Esophagus (tissue), 2 donors: ENCODE measurements around the gene SOX18. TPM values are rescaled to one million over a fixed set of nuclear protein-coding genes. Genes with fewer than 3 reads are reported as not detected.
A peak's percentile ranks its signal among the peaks of the same experiment; 100 is the strongest.

Experiments
- H3K27ac ChIP-seq, 2 donors: one replicate each; pipeline ENCODE4 v1.5.1; 2013; ENCODE audit warnings: low read depth in 2 of 2, mild to moderate bottlenecking in 2 of 2, inconsistent platforms in 1 of 2, low read length in 1 of 2, moderate library complexity in 1 of 2
- H3K27me3 ChIP-seq, 2 donors: one replicate each; pipeline ENCODE4 v1.6.1; 2013; ENCODE audit warnings: low read length in 2 of 2, control low read depth in 1 of 2, mild to moderate bottlenecking in 1 of 2; ENCODE audit not compliant: insufficient read depth in 2 of 2, control insufficient read depth in 1 of 2
- H3K36me3 ChIP-seq, 2 donors: one replicate each; pipeline ENCODE4 v1.6.1; 2013; ENCODE audit warnings: low read length in 1 of 2; ENCODE audit not compliant: control insufficient read depth in 2 of 2, insufficient read depth in 2 of 2
- H3K4me1 ChIP-seq, 2 donors: one replicate each; pipeline ENCODE4 v1.6.1; 2013; ENCODE audit warnings: low read length in 1 of 2; ENCODE audit not compliant: control insufficient read depth in 2 of 2, insufficient read depth in 2 of 2
- H3K4me3 ChIP-seq, 2 donors: one replicate each; pipeline ENCODE4 v1.5.1; 2013; ENCODE audit warnings: low read length in 2 of 2, mild to moderate bottlenecking in 2 of 2, low read depth in 1 of 2, moderate library complexity in 1 of 2
- H3K9me3 ChIP-seq, 2 donors: one replicate each; pipeline ENCODE4 v1.6.1; 2013; ENCODE audit warnings: mild to moderate bottlenecking in 2 of 2, low read depth in 1 of 2, low read length in 1 of 2, moderate library complexity in 1 of 2; ENCODE audit not compliant: control insufficient read depth in 2 of 2, insufficient read depth in 1 of 2
- WGBS, 2 donors: extraction: QIAGEN DNeasy Blood & Tissue Kit; methylation state at CpG; one replicate each; pipeline ENCODE4 v1.1.7; 2013; 5-methylcytosine and 5-hydroxymethylcytosine counted together
- polyA plus RNA-seq, 2 donors: library from polyadenylated mRNA; stranded (reverse); fragments of 200-250 nt; gene quantifications; one replicate each; pipeline ENCODE4 v1.2.3, GENCODE V29; 2013
- donor health status: healthy with polysubstance abuse.
- donor health status: Bipolar disorder and iron deficiency.

The SOX18 gene
- polyA plus RNA-seq, 2 donors, result 3.1 to 7.5 TPM

GRCh38 chr20:64069614-64070243, 20.3 kb upstream of the SOX18 start:
- 70 to 71% methylated on average over 14 of the region's 14 CpGs for WGBS, 2 donors
- peaks cover 2 to 18% of the 10 kb centered on the region in 2 donors for H3K36me3 ChIP-seq

DNA sequence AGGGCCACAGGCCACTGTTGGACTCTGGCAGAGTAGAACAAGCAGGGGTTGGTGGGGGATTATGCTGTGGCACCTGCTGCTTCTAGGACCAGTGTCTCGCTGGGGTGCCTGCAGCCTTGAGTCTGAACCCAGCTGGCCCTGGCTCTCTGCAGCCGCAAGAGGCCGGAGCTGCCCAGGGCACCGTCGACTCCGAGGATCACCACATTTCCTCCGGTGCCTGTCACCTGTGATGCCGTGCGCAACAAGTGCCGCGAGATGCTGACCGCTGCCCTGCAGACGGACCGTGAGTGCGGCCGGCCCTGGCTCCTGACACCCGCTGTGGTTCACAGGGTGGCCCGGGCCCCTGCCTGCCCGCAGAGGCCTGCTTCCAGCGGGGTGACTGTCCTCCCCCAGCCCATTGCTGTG, 19.8 kb upstream of the SOX18 start:
- peaks cover 3 to 9% of the 10 kb centered on the region in 2 donors for H3K4me1 ChIP-seq
- H3K9me3 ChIP-seq, result peaks cover 0 to 6% of the 10 kb centered on the region in 2 donors
- no peaks in the 10 kb centered on the region for H3K27me3 ChIP-seq
- no peak overlapping the region for H3K4me3 ChIP-seq
- H3K27ac ChIP-seq, result no peak overlapping the region
- H3K36me3 ChIP-seq, result peaks cover 2 to 13% of the 10 kb centered on the region in 2 donors
- WGBS, 2 donors, result 90 to 92% methylated on average over 20 of the region's 20 CpGs

More at GRCh38 chr20:64069614-64070243, 20.3 kb upstream of the SOX18 start:
- Histone ChIP-seq H3K4me3 (no peak overlapping the region), H3K27me3 (no peaks in the 10 kb centered on the region), H3K4me1 (peaks cover 0 to 7% of the 10 kb centered on the region in 2 donors), H3K27ac (no peak overlapping the region), H3K9me3 (peaks cover 0 to 6% of the 10 kb centered on the region in 2 donors)

DNA sequence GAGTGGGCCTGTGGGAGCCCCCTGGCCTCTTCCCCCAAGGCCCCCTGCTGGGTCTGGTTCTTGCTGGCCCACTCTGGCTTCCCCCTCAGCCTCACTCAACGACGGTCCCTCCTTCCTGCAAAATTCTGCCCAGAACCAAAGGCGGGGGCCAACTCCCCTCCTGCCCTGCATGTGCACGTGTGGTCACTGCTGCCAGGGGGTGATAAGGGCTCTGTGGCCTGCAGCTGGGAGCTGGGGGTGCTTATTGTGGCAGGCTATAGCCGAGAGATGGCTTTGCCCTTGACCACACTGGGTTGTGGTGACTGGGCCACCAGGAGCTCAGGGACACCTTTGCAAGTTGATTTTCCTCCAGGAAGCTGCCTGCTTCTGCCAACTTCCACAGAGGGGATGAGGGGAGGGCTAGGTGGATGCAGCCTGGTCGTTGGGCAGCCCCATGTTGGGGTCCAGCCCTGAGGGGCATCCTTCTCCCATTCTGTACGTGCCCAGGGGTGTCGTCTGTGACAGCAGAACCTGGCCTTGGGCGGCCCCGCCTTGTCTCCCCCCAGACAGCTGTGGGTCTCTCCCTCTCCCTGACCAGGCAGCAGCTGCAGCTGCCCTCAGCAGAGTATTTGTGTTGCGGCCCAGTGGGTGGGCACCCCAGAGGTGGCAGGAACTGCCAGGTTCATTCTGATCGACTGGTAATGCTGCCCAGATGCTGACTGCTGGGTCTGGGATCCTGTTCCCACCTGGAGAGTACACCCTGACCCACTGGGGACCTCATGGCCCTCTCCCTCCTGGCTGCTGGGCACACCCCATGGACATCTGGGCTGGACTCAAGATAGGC, 19.2 kb upstream of the SOX18 start:
- Histone ChIP-seq H3K4me1 (peaks cover 6 to 8% of the 10 kb centered on the region in 2 donors), H3K9me3 (peaks cover 0 to under 1% of the 10 kb centered on the region in 2 donors), H3K36me3 (peaks cover 0 to 7% of the 10 kb centered on the region in 2 donors), H3K4me3 (no peak overlapping the region), H3K27me3 (no peaks in the 10 kb centered on the region), H3K27ac (no peak overlapping the region)
- WGBS, 2 donors, result 77 to 79% methylated on average over 11 to 12 of the region's 12 CpGs

DNA sequence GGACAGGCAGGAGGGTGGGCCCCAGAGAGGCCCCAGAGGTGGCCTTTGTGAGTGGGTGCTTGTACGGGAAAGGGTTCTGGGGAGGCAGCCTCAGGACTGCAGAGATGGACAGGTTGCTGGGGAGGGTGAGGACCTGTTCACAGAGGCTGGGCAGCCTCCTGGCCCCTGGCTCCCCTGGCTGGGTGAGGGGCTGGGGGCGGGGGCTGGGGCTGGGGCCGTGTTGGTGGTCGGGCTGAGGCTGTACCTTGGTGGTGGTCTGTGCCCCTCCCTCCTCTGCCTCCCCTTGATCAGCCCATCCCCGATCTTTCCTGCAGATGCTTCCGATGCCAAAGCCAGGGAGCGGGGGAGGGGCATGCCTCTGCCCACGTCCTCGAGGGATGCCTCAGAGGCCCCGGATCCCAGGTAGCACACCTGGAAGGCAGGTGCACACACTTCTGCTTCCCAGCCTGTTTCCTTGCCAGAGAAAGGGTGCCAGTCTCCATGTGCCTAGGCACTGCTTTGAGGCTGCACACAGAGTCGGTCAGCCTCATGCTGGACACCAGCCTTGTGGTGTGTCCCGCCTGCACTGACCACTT, 18.4 kb upstream of the SOX18 start:
- Histone ChIP-seq H3K4me3 (no peak overlapping the region), H3K36me3 (peaks cover 0 to 2% of the 10 kb centered on the region in 2 donors), H3K27ac (no peak overlapping the region), H3K9me3 (no peaks in the 10 kb centered on the region), H3K4me1 (peaks cover 6 to 9% of the 10 kb centered on the region in 2 donors), H3K27me3 (no peaks in the 10 kb centered on the region)
- WGBS, 2 donors, result 71 to 75% methylated on average over 9 to 12 of the region's 12 CpGs

- Histone ChIP-seq H3K36me3 (no peaks in the 10 kb centered on the region), H3K27me3 (no peaks in the 10 kb centered on the region), H3K4me1 (peaks cover 6 to 13% of the 10 kb centered on the region in 2 donors), H3K9me3 (no peaks in the 10 kb centered on the region), H3K4me3 (no peak overlapping the region), H3K27ac (no peak overlapping the region)
- WGBS, 2 donors, result 76 to 78% methylated on average over 6 of the region's 6 CpGs
Measured at GRCh38 chr20:64067005-64067632, 17.7 kb upstream of the SOX18 start.

DNA sequence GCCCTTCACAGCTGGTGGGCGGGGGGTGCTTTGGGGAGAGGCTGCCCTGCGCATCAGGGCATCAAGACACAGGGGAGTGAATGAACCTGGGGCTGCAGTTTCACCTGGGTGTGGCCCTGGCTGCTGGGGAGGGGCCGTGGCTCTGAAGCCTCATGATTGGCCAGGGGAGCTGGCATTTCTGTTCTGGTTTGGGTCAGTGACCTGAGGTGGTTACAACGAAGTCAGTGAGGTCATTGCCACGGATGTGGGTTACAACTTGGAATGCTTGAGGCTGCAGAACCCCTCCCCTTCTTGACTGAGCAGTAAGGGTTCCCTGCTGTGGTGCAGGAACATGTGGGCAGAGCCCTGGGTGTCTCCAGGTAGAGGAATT, 16.5 kb upstream of the SOX18 start:
- H3K27ac ChIP-seq, result no peak overlapping the region
- H3K9me3 ChIP-seq, result no peaks in the 10 kb centered on the region
- WGBS, 2 donors, result 46 to 49% methylated on average over 5 of the region's 5 CpGs
- peaks cover 6 to 15% of the 10 kb centered on the region in 2 donors for H3K4me1 ChIP-seq
- no peaks in the 10 kb centered on the region for H3K27me3 ChIP-seq
- no peak overlapping the region for H3K4me3 ChIP-seq
- H3K36me3 ChIP-seq, result no peaks in the 10 kb centered on the region

- WGBS, 2 donors, result 48 to 49% methylated on average over 27 of the region's 27 CpGs
- H3K9me3 ChIP-seq, result no peaks in the 10 kb centered on the region
- no peak overlapping the region for H3K4me3 ChIP-seq
- H3K4me1 ChIP-seq, result peaks cover 6 to 15% of the 10 kb centered on the region in 2 donors
- H3K27ac ChIP-seq, result no peak overlapping the region
- H3K27me3 ChIP-seq, result no peaks in the 10 kb centered on the region
- H3K36me3 ChIP-seq, result no peaks in the 10 kb centered on the region
Measured at GRCh38 chr20:64065062-64065973, 15.9 kb upstream of the SOX18 start.

DNA sequence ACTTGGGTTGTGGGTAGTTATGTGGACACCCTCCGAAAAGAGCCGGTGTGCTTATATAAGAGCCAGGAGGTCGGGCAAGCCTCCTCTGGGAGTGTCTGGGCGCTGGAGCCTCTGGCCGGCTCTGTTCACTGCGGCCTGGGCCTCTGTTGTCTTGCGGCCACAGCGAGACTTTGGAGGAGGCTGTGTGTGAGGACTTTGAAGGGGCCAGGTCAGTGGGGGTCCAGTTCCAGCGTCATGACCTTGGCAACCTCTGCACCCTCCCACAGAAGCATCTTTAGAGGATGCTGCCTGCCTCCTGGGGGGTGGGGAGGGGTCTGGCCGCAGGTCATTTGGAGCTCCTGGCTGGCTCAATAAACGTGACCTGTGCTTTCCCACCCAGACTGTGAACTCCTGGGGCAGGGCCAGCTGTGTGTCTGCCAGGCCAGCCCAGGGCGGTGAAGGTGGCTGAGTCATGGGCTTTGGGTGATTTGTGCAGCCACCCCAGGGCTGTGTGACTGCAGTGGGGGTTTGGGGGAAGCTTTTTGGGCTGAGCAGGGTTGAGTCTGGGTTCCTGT, 14.8 kb upstream of the SOX18 start:
- no peaks in the 10 kb centered on the region for H3K36me3 ChIP-seq
- peak overlapping the region in 1 of 2 donors; percentile 58 for H3K4me3 ChIP-seq
- peaks cover 6 to 15% of the 10 kb centered on the region in 2 donors for H3K4me1 ChIP-seq
- 21 to 38% methylated on average over 12 of the region's 12 CpGs for WGBS, 2 donors
- H3K27ac ChIP-seq, result peak overlapping the region in 1 of 2 donors; percentile 66
- no peaks in the 10 kb centered on the region for H3K9me3 ChIP-seq
- H3K27me3 ChIP-seq, result no peaks in the 10 kb centered on the region
